ENCODE results near the gene CNGB1.

DNA sequence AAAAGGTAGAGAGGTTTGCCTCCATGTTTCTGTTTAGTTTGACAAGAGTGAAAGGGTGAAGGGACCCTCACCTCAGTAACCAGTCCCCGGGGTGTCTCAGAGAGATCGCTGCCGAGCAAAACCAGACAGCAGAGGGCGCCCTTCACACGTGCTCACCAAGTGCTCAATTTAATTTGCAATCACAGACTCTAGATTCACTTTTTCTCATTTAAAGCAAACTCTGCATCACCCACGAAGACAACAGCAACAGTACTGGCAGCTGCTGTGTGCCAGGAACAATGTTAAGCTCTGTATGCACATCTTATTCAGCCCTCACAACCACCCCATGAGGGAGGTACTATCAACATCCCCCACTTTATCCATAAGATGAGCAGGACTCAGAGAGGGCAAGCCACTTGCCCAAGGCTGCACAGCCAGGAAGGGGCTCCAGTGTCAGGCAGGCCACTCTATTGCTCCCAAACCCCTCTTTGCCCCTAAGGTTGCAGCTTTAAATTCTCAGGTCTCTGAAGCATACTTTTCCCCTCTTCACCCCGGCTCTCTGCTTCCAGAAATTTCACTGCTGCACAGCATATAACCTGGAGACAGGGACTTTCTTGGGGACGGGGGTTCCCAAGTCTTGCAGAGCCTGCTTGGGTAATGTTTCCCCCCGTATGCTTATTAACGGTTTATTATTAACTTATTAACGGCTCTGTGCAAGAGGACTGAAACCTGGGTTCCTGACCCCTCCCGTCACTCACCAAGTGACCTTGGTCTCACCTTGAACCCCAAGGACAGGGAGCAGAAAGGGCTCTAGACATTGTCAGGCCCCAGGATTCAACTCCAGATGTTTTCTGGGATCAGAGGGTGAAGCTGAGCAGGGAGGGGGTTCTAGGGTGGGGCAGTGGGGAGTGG is 70.9 kb downstream of the CNGB1 start:
- TF ChIP-seq CTCF (conservative IDR thresholded peaks at IDR 0.05; ENCODE audit: low read length) (peak; percentile 92), EZH2phosphoT487 (IDR thresholded peaks at IDR 0.05; ENCODE audit: borderline replicate concordance) (no peak)

All from Loucy (cell line).